K562 (cell line): ENCODE measurements around the gene SLC24A3. TPM values are rescaled to one million over a fixed set of nuclear protein-coding genes. Genes with fewer than 3 reads are reported as not detected.

ENCODE experiments used
- ATAC-seq: fragments of 200-7000 bp; cut with Tn5 transposase; 3 replicates; pipeline ENCODE4 v1.9.1; 2020; ENCODE audit warnings: moderate library complexity
- BruUV-seq: library from RNA; stranded (reverse); fragments of 400-500 nt; replicated peaks from 2 replicates; lab custom pipeline; 2021; lab: Mats Ljungman, UMichigan
- CTCF ChIA-PET: fragments of 300-600 bp; formaldehyde crosslinking; extraction: SDS; loops from one replicate; lab custom pipeline; 2021; ENCODE audit warnings: low intra/inter-chr PET ratio; lab: Yijun Ruan, JAX
- POLR2A ChIA-PET: fragments of 300-600, 350-650 bp; sonication (Branson Sonifier 250); formaldehyde crosslinking; extraction: SDS; loops from one replicate; lab custom pipeline; 2021; ENCODE audit warnings: antibody characterized with exemption, inconsistent platforms; lab: Yijun Ruan, JAX
- DNase-seq, 4 experiments: peaks; one replicate each; pipeline versions ENCODE4 v3.0.0 to v3.0.0-alpha.2; 2011 to 2018; ENCODE audit warnings: low spot score in 3 of 4, mixed read lengths in 3 of 4; ENCODE audit errors: extremely low read depth in 1 of 4
- FAIRE-seq: peaks from 2 replicates; lab custom pipeline; 2011; peaks lifted over from hg19 to GRCh38; lab: Jason Lieb, UNC
- H2AFZ ChIP-seq: 2 replicates; pipeline ENCODE4 v1.6.0; 2011; ENCODE audit warnings: low read depth, low read length, control low read depth, inconsistent platforms
- H3K27ac ChIP-seq: fragments of 200-600 bp; 3 replicates; pipeline ENCODE4 v1.8.0; 2011; ENCODE audit warnings: low read depth, mild to moderate bottlenecking, control low read depth, inconsistent platforms, low read length, moderate library complexity, mixed read lengths; ENCODE audit errors: extremely low read depth
- H3K27me3 ChIP-seq, 2 experiments: fragments of 300-600 bp in 1 of 2; 2 replicates in 1 of 2; 3 replicates in 1 of 2; pipeline versions ENCODE4 v1.6.0 to v1.8.0; 2011; ENCODE audit warnings: inconsistent platforms in 2 of 2, low read length in 2 of 2, mild to moderate bottlenecking in 1 of 2, mixed read lengths in 1 of 2, moderate library complexity in 1 of 2; ENCODE audit not compliant: control insufficient read depth in 2 of 2, insufficient read depth in 2 of 2
- H3K36me3 ChIP-seq: fragments of 300-600 bp; 3 replicates; pipeline ENCODE4 v1.8.0; 2011; ENCODE audit warnings: mild to moderate bottlenecking, low read length, inconsistent platforms; ENCODE audit not compliant: control insufficient read depth, insufficient read depth
- H3K4me1 ChIP-seq, 2 experiments: fragments of 200-600 bp in 1 of 2; replicated peaks in 1 of 2; 2 replicates in 1 of 2; 3 replicates in 1 of 2; pipeline versions ENCODE4 v1.5.1 to v1.8.0; 2011; ENCODE audit warnings: inconsistent platforms in 2 of 2, low read length in 2 of 2, mild to moderate bottlenecking in 1 of 2, mixed read lengths in 1 of 2, moderate library complexity in 1 of 2; ENCODE audit not compliant: control insufficient read depth in 2 of 2, insufficient read depth in 2 of 2
- H3K4me2 ChIP-seq: 2 replicates; pipeline ENCODE4 v1.6.1; 2011; ENCODE audit warnings: low read length, control low read depth, inconsistent platforms, mixed read lengths; ENCODE audit not compliant: insufficient read depth
- H3K4me3 ChIP-seq: fragments of 200-600 bp; sonication (generic), shearing (Covaris generic); 2 replicates; pipeline ENCODE4 v1.5.1; 2016; ENCODE audit warnings: control low read depth, inconsistent platforms
- H3K79me2 ChIP-seq: fragments of 200-600 bp; 3 replicates; pipeline ENCODE4 v1.8.0; 2011; ENCODE audit warnings: low read length, inconsistent platforms; ENCODE audit not compliant: control insufficient read depth, insufficient read depth
- H3K9ac ChIP-seq, 2 experiments: 2 replicates each; pipeline versions ENCODE4 v1.6.0 to v1.6.1; 2011; ENCODE audit warnings: low read depth in 2 of 2, low read length in 2 of 2, control low read depth in 1 of 2, inconsistent platforms in 1 of 2, mild to moderate bottlenecking in 1 of 2, mixed read lengths in 1 of 2; ENCODE audit not compliant: insufficient read depth in 1 of 2
- H3K9me1 ChIP-seq: one replicate; pipeline ENCODE4 v1.6.0; 2011; ENCODE audit warnings: inconsistent platforms, mild to moderate bottlenecking, low read length, moderate library complexity; ENCODE audit not compliant: control insufficient read depth, insufficient read depth
- H3K9me3 ChIP-seq: replicated peaks from 2 replicates; pipeline ENCODE4 v1.5.1; 2011; ENCODE audit warnings: low read depth, low read length, inconsistent platforms; ENCODE audit not compliant: control insufficient read depth, insufficient read depth
- H4K20me1 ChIP-seq: replicated peaks from 2 replicates; pipeline ENCODE4 v1.6.1; 2011; ENCODE audit warnings: low read length, inconsistent platforms, mixed read lengths; ENCODE audit not compliant: control insufficient read depth, insufficient read depth
- FOSL1 ChIP-seq: fragments of 200-800 bp; sonication (Bioruptor generic); conservative IDR thresholded peaks from 2 replicates; pipeline ENCODE4 v1.6.1; 2016; ENCODE audit warnings: missing genetic modification characterization, missing compliant biosample characterization
- LARP7 ChIP-seq: fragments of 450-650 bp; IDR thresholded peaks from 2 replicates; pipeline ENCODE4 v1.6.1; 2016
- NUFIP1 ChIP-seq: fragments of 450-650 bp; IDR thresholded peaks from 2 replicates; pipeline ENCODE4 v1.6.1; 2018; ENCODE audit not compliant: partially characterized antibody
- RUNX1 ChIP-seq: sonication (generic); IDR thresholded peaks from 2 replicates; pipeline ENCODE4 v1.6.1; 2016; ENCODE audit warnings: antibody characterized with exemption, low read depth
- SMAD4 ChIP-seq: fragments of 250-450 bp; sonication (Bioruptor Pico); conservative IDR thresholded peaks from 2 replicates; pipeline ENCODE4 v1.8.0; 2021; ENCODE audit warnings: inconsistent platforms, mild to moderate bottlenecking, moderate library complexity
- THRAP3 ChIP-seq: fragments of 450-650 bp; IDR thresholded peaks from 2 replicates; pipeline ENCODE4 v1.6.1; 2016; ENCODE audit warnings: mild to moderate bottlenecking, inconsistent platforms, borderline replicate concordance
- U2AF2 ChIP-seq: fragments of 200-400 bp; formaldehyde crosslinking; optimal IDR thresholded peaks from 2 replicates; pipeline ENCODE3; 2017; ENCODE audit warnings: low read depth, mild to moderate bottlenecking, low read length
- ZNF696 ChIP-seq: fragments of 250-450 bp; sonication (Bioruptor Pico); conservative IDR thresholded peaks from 2 replicates; pipeline ENCODE4 v1.4.0; 2020; ENCODE audit warnings: mild to moderate bottlenecking, moderate library complexity
- WGBS: fragments of 100-300 bp; shearing (Covaris generic); methylation state at CpG from one replicate; pipeline ENCODE4 v1.1.6; 2016; ENCODE audit warnings: low coverage, mixed read lengths; ENCODE audit not compliant: insufficient coverage; ENCODE audit errors: missing lambda C conversion rate; 5-methylcytosine and 5-hydroxymethylcytosine counted together
- in situ Hi-C: fragments of 300-500 bp; cut with MboI; formaldehyde crosslinking; loops from 4 replicates; pipeline ENCODE4 v1.15.0; 2018; ENCODE audit warnings: inconsistent platforms, mixed read lengths
- intact Hi-C: fragments of 100-400 bp; cut with micrococcal nuclease; formaldehyde crosslinking; loops from 2 replicates; pipeline ENCODE4 v1.14.2; 2022
- polyA plus RNA-seq, 8 experiments: library from polyadenylated mRNA; depleted of rRNA in 4 of 8; stranded (reverse) in 5 of 8; unstranded in 3 of 8; fragments of >200 nt; fragmentation: Nextera tagmentation in 2 of 8; fragmentation: Illumina TruSeq in 1 of 8; extraction: Ambion mirVana in 2 of 8; extraction: Trizol in 1 of 8; gene quantifications; 2 replicates each; pipeline versions ENCODE4 v1.2.1 to v1.2.3, GENCODE V29; 2011 to 2014; ENCODE audit warnings: inconsistent platforms in 1 of 8, missing spikeins in 1 of 8
- total RNA-seq, 7 experiments: library from RNA; depleted of rRNA in 6 of 7; stranded (reverse); fragments of >200 nt in 6 of 7; fragmentation: Illumina TruSeq in 2 of 7; extraction: Trizol in 2 of 7; gene quantifications; 2 replicates each; pipeline versions ENCODE4 v1.2.1 to v1.2.3, GENCODE V29; 2011 to 2021; ENCODE audit warnings: low replicate concordance in 1 of 7

SLC24A3 gene
- total and polyA plus RNA-seq, 9 of the 15 experiments (the other 6 are each of a cell fraction or from before 2014, with no cell fraction given), result not detected

GRCh38 chr20:19429538-19429937 is 217.1 kb downstream of the SLC24A3 start:
- Histone ChIP-seq H3K79me2 (no peaks in the 10 kb centered on the region), H3K4me3 (no peak overlapping the region), H3K9me1 (no peaks in the 10 kb centered on the region), H4K20me1 (no peaks in the 10 kb centered on the region), H3K27me3 (peaks cover 0 to 7% of the 10 kb centered on the region in 2 experiments; a peak in 2 of 5 replicates), H3K4me1 (no peaks in the 10 kb centered on the region; a peak in 1 of 5 replicates), H3K9me3 (no peaks in the 10 kb centered on the region), H3K27ac (no peak overlapping the region), H3K36me3 (no peaks in the 10 kb centered on the region), H3K9ac (no peak overlapping the region), H3K4me2 (no peak overlapping the region), H2AFZ (no peak overlapping the region)
- 0% methylated on average over 6 of the region's 7 CpGs for whole genome bisulfite sequencing
- ChIA-PET POLR2A (no interaction called here), CTCF (no interaction called here)
- intact Hi-C loops (no loop called here), in situ Hi-C loops (no loop called here)
- FAIRE-seq (no peak), DNase-seq (no peak), ATAC-seq (no peak)
- no TSS peak for BruUV-seq
- TF ChIP-seq FOSL1 (tag), result no peak
- no peak for TF ChIP-seq RUNX1
- TF ChIP-seq NUFIP1, result no peak
- no peak for TF ChIP-seq LARP7
- no peak for TF ChIP-seq SMAD4 (CRISPR knock-in tag)
- TF ChIP-seq U2AF2, result no peak
- TF ChIP-seq ZNF696 (CRISPR knock-in tag), result no peak
- TF ChIP-seq THRAP3, result no peak
